Rectal smooth muscle tissue (tissue), 1 donor: ENCODE results near the gene VASH2.
A peak's percentile ranks its signal among the peaks of the same experiment; 100 is the strongest.
"Not testable (repeated sequence)": the region's sequence is repeated elsewhere in the genome, so short reads cannot be mapped to it uniquely, and the experiment has no call there.

Experiments used
- H3K27ac ChIP-seq: one replicate; pipeline ENCODE4 v1.7.0; 2013; ENCODE audit warnings: low read depth, low read length, inconsistent platforms
- H3K27me3 ChIP-seq: one replicate; pipeline ENCODE4 v1.7.0; 2013; ENCODE audit warnings: low read length; ENCODE audit not compliant: control insufficient read depth, insufficient read depth
- H3K36me3 ChIP-seq: one replicate; pipeline ENCODE4 v1.7.0; 2013; ENCODE audit warnings: low read length; ENCODE audit not compliant: control insufficient read depth, insufficient read depth
- H3K4me1 ChIP-seq: one replicate; pipeline ENCODE4 v1.7.0; 2013; ENCODE audit warnings: low read length; ENCODE audit not compliant: control insufficient read depth, insufficient read depth
- H3K4me3 ChIP-seq: one replicate; pipeline ENCODE4 v1.7.0; 2013; ENCODE audit warnings: low read length
- H3K9ac ChIP-seq: one replicate; pipeline ENCODE4 v1.7.0; 2013; ENCODE audit warnings: low read length

The VASH2 gene

DNA sequence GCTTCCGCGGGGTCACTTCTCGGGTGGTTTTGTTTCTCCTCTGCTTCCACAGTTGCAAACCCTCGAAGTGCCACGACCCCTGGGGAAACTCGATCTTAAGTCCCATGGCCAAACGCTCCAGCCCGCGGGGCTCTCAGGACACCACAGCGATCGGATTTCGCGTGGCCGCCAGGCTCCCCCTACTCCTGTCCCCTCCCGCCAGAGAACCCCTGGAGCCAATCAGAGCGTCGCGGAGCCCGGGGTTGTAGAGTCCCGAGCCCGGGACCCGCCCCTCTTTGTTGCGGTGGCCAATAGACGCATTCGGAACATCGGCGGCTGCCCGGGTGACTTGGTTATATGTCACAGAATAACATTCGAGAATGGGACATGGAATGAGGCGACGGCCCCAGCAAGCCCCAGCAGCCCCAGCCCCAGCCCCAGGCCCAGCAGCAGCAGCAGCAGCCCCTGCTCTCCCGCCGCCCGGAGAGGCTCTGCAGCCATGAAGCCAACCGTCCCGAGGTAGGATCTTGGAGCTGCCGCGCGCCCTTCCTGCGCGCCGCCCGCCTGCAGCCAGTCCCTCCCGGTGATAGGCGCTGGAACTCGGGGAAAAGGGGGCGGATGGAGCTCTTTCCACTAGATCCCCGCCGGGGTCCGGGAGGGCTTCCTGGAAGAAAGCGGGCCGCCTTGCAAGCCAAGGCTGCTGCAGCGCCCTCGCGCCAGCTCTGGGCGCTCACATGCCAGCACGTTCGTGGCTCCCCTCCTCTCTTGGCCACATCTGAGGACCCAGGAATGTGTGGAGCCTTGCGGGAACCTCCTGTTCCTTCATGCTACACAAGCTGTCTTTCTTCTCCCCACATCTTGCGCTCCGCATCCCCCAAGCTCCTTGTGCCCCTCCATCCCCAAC lies at the start of gene VASH2:
Gene VASH2 (plus strand): TSS at position 299 of the 883 bp plus-strand sequence. CDS start 1,002 bp downstream, outside the sequence.
- Histone ChIP-seq H3K4me3 (peak within 1 kb of the TSS; percentile 72), H3K4me1 (no peaks in the 10 kb centered on the region), H3K36me3 (no peaks in the 10 kb centered on the region), H3K27me3 (no peaks in the 10 kb centered on the region), H3K27ac (no peak within 1 kb of the TSS), H3K9ac (peak within 1 kb of the TSS; percentile 32)

DNA sequence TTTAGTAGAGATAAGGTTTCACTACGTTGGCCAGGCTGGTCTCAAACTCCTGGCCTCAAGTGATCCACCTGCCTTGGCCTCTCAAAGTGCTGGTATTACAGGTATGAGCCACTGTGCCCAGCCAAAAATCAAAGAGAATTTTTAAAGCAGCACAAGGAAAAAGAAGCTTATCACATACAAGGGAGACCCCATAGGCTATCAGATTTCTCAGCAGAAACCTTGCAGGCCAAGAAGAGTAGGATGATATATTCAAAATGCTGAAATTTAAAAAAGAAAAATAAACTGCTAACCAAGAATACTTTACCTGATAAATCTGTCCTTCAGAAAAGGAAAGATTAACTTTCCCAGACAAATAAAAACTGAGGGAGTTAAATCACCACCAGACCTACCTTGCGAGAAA lies 49.1 kb upstream of the VASH2 start:
- Histone ChIP-seq H3K4me1 (no peaks in the 10 kb centered on the region), H3K4me3 (no peak overlapping the region), H3K27me3 (no peaks in the 10 kb centered on the region), H3K9ac (no peak overlapping the region), H3K27ac (no peak overlapping the region), H3K36me3 (peaks cover under 1% of the 10 kb centered on the region)

DNA sequence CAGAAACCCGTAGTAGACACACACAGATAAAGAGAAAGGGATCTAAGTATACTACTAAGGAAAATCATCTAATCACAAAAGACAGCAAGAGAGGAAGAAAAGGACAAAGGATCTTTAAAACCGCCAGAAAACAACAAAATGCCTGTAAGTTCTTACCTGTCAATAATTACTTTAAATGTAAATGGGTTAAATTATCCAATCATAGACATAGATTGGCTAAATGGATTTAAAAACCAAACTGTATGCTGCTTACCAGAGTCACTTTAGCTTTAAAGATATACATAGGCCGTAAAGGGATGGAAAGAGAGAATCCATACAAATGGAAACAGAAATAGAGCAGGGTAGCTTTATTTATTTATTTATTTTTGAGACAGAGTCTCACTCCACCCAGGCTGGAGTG lies 48.3 kb upstream of the VASH2 start:
- no peaks in the 10 kb centered on the region for H3K36me3 ChIP-seq
- H3K9ac ChIP-seq, result no peak overlapping the region
- H3K27me3 ChIP-seq, result no peaks in the 10 kb centered on the region
- H3K27ac ChIP-seq, result no peak overlapping the region
- H3K4me1 ChIP-seq, result no peaks in the 10 kb centered on the region
- H3K4me3 ChIP-seq, result no peak overlapping the region

DNA sequence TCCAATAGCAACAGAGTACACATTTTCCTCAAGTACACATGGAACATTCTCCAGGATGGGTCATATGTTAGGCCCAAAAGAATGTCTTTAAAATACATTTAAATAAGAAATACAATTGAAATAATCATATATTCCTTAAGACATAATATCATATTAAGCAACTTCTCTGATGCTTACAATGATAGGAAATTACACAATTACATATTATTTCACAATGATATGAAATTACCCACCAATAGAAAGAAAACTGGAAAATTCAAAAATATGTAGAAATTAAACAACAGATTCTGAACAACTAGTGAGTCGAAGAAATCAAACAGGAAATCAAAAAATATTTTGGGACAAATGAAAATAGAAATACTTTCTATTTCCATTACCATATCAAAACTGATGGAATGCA lies 46.7 kb upstream of the VASH2 start:
- H3K4me3 ChIP-seq, result no peak overlapping the region
- no peaks in the 10 kb centered on the region for H3K27me3 ChIP-seq
- H3K27ac ChIP-seq, result no peak overlapping the region

DNA sequence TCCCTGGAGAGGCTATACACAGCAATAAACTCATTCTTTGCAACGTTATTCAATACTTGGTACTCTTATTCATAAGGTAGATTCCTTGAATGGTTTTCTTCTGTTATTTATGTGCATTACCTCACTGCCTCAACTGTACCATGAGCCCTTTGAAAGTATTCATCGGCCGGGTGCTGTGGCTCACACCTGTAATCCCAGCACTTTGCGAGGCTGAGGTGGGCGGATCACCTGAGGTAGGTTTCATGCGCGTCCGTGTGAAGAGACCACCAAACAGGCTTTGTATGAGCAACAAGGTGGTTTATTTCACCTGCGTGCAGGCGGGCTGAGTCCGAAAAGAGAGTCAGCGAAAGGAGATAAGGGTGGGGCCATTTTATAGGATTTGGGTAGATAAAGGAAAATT lies 42.3 kb upstream of the VASH2 start:
- not testable (repeated sequence) for H3K27me3 ChIP-seq, H3K9ac ChIP-seq, H3K4me1 ChIP-seq, H3K4me3 ChIP-seq, H3K36me3 ChIP-seq, H3K27ac ChIP-seq

More for the DNA sequence above, 46.7 kb upstream of the VASH2 start:
- H3K4me1 ChIP-seq, result no peaks in the 10 kb centered on the region
- no peaks in the 10 kb centered on the region for H3K36me3 ChIP-seq
- H3K9ac ChIP-seq, result no peak overlapping the region

DNA sequence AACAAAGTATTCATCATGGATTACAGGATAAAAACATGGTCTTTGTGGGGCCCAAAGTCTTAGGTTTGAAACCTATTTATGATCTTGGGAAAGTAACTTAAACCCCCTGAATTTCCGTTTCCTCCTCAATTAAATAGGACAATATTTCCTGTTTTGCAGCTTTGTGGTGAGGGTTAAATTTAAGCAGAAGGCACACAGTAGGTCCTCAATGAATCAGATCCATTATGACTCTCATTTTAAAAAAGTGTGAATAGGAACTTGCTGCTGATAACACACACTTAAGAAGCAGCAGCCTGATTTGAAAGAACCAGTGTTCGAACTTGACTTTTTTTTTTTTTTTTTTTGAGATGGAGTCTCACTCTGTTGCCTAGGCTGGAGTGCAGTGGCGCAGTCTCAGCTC lies 41.4 kb upstream of the VASH2 start:
- no peak overlapping the region for H3K9ac ChIP-seq
- H3K36me3 ChIP-seq, result no peaks in the 10 kb centered on the region

DNA sequence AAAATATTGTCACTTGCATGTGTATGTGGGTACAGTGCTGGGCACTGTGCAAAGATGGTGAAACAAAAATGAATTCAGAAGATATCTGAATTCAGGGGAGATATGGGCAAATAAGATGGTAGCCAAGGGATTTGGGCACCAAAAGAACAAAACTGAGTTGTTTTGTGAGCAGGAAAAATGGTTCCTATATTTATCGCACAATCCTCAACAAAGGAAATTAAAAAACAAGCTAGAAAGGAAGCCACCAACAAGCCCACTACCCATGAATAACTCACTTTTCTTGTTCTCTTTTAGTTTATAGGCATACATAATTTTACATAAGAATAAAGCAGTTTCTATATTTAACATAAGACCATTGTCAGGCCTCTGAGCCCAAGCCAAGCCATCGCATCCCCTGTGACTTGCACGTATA lies 40.7 kb upstream of the VASH2 start:
- Histone ChIP-seq H3K27me3 (no peaks in the 10 kb centered on the region), H3K4me1 (no peaks in the 10 kb centered on the region), H3K9ac (no peak overlapping the region), H3K36me3 (no peaks in the 10 kb centered on the region), H3K4me3 (no peak overlapping the region), H3K27ac (no peak overlapping the region)

More for the DNA sequence above, 41.4 kb upstream of the VASH2 start:
- no peak overlapping the region for H3K4me3 ChIP-seq
- no peaks in the 10 kb centered on the region for H3K4me1 ChIP-seq
- no peak overlapping the region for H3K27ac ChIP-seq
- no peaks in the 10 kb centered on the region for H3K27me3 ChIP-seq

DNA sequence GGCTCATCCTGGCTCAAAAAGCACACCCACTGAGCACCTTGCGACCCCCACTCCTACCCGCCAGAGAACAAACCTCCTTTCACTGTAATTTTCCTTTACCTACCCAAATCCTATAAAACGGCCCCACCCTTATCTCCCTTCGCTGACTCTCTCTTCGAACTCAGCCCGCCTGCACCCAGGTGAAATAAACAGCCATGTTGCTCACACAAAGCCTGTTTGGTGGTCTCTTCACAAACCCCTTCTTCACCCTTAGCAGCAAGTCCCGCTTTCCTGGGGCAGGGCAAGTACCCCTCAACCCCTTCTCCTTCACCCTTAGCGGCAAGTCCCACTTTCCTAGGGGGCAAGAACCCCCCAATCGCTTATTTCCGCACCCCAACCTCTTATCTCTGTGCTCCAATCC lies 40.1 kb upstream of the VASH2 start:
- not testable (repeated sequence) for H3K9ac ChIP-seq, H3K4me3 ChIP-seq, H3K36me3 ChIP-seq, H3K27ac ChIP-seq, H3K4me1 ChIP-seq, H3K27me3 ChIP-seq

DNA sequence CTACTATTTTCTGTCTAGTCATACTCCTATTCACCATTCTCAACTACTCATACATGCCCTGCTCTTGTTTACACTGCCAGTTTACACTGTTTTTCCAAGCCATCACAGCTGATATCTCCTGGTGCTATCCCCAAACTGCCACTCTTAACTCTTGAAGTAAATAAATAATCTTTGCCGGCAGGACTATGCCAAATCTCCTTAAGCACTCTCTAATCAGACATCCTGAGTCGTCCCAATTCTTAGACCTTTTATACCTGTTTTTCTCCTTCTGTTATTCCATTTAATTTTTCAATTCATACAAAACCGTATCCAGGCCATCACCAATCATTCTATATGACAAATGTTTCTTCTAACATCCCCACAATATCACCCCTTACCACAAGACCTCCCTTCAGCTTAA lies 36.7 kb upstream of the VASH2 start:
- H3K9ac ChIP-seq, H3K27ac ChIP-seq, H3K27me3 ChIP-seq, H3K36me3 ChIP-seq, H3K4me1 ChIP-seq, H3K4me3 ChIP-seq: not testable (repeated sequence)

DNA sequence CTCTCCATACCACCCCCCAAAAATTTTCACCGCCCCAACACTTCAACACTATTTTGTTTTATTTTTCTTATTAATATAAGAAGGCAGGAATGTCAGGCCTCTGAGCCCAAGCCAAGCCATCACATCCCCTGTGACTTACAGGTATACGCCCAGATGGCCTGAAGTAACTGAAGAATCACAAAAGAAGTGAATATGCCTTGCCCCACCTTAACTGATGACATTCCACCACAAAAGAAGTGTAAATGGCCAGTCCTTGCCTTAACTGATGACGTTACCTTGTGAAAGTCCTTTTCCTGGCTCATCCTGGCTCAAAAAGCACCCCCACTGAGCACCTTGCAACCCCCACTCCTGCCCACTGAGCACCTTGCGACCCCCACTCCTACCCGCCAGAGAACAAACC lies 36.2 kb upstream of the VASH2 start:
- not testable (repeated sequence) for H3K36me3 ChIP-seq, H3K27me3 ChIP-seq, H3K27ac ChIP-seq, H3K4me1 ChIP-seq, H3K4me3 ChIP-seq, H3K9ac ChIP-seq

DNA sequence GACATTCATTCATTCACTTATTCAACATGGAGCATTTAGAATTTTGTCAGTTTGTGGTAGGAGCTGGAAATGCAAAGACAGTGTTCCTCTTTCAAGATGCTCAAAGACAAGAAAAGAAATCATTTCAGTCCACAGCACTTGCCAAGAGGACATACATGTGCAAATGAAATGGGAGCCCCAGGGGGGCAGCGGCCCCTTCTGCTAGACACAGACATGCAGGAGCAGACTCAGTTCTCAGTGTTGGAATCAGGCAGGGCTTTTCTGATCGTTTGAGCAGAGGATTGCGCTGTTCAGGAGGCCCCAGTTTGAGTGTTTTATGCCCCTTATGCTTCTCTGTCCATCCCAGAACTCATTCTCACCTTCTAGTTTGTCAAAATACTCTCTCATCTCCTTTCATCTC lies 35.6 kb upstream of the VASH2 start:
- Histone ChIP-seq H3K4me1 (no peaks in the 10 kb centered on the region), H3K27me3 (no peaks in the 10 kb centered on the region), H3K36me3 (no peaks in the 10 kb centered on the region)

DNA sequence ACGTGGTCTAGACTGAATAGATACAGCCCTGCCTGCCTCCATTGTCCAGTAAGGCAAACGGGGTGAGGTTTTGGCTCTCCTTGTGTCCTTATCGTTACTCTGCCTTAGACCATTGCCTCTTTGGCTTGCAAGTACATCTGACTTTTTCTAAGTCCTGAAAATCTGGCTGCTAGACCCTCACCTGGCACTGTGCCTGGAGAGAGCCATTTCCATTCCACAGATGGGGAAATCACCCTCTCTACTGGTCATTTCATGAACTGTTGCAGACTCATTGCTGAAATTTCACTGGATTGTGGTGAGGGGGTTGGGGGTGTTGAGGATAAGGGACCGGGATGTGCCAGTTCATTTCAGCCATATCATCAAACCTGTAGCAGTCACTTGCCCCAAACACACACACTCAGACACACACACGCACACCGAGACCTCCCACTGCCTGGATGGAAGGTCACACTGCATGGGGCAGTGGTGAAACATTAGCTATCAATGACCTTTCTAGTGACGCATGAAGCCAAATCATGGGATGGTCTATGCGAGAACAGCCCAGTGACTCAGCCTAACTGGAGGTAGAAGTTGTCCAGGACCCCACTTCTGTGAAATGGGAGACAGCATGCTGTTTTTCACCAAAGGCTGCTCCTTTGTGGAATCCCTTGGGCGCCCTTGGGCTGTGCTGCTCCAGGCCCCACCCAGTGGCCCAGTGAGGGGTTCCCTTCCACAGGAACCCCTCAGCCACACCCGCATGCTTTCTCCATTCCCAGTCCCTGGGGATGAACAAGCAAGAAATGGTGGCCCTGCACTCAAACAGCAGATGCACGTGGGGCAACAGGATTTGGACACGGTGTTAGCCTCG lies 34.9 kb upstream of the VASH2 start:
- Histone ChIP-seq H3K4me1 (no peaks in the 10 kb centered on the region), H3K27me3 (no peaks in the 10 kb centered on the region), H3K4me3 (no peak overlapping the region), H3K9ac (no peak overlapping the region), H3K27ac (no peak overlapping the region), H3K36me3 (no peaks in the 10 kb centered on the region)

More for the DNA sequence above, 35.6 kb upstream of the VASH2 start:
- H3K4me3 ChIP-seq, result no peak overlapping the region
- no peak overlapping the region for H3K9ac ChIP-seq
- no peak overlapping the region for H3K27ac ChIP-seq
